SK-N-SH (cell line): ENCODE data around the gene CNTNAP2. TPM values are rescaled to one million over a fixed set of nuclear protein-coding genes. Genes with fewer than 3 reads are reported as not detected.

Experiments used
- CTCF ChIA-PET: fragments of 300-600, 350-600 bp; formaldehyde crosslinking; extraction: SDS; loops from one replicate; lab custom pipeline; 2021; lab: Yijun Ruan, JAX
- POLR2A ChIA-PET: fragments of 350-600 bp; sonication (Branson Sonifier 250); formaldehyde crosslinking; extraction: SDS; loops from one replicate; lab custom pipeline; 2020; ENCODE audit warnings: antibody characterized with exemption, inconsistent platforms; lab: Yijun Ruan, JAX
- DNase-seq: peaks from one replicate; pipeline ENCODE4 v3.0.0; 2012
- H2AFZ ChIP-seq: fragments of 200-600 bp; sonication (generic); 2 replicates; pipeline ENCODE4 v1.8.1; 2016; ENCODE audit warnings: antibody characterized with exemption, mild to moderate bottlenecking, low read depth
- H3F3A ChIP-seq: fragments of 200-600 bp; sonication (generic); replicated peaks from 2 replicates; pipeline ENCODE3; 2016; ENCODE audit warnings: antibody characterized with exemption, mild to moderate bottlenecking; ENCODE audit not compliant: insufficient read depth
- H3K27ac ChIP-seq, 2 experiments: fragments of 200-500 bp in 1 of 2; fragments of 200-600 bp in 1 of 2; sonication (Bioruptor generic) in 1 of 2; sonication (generic), shearing (Covaris generic) in 1 of 2; 2 replicates each; pipeline versions ENCODE4 v1.5.1 to v1.6.1; 2014 to 2016; ENCODE audit warnings: low read depth in 2 of 2, inconsistent platforms in 1 of 2, low read length in 1 of 2, mild to moderate bottlenecking in 1 of 2, mixed read lengths in 1 of 2
- H3K27me3 ChIP-seq: fragments of 200-600 bp; sonication (generic), shearing (Covaris generic); 2 replicates; pipeline ENCODE4 v1.6.1; 2016; ENCODE audit warnings: mixed run types; ENCODE audit not compliant: insufficient read depth
- H3K36me3 ChIP-seq, 2 experiments: fragments of 200-500 bp in 1 of 2; fragments of 200-600 bp in 1 of 2; sonication (Bioruptor generic) in 1 of 2; sonication (generic) in 1 of 2; replicated peaks in 1 of 2; 2 replicates each; pipeline versions ENCODE3 to v1.5.1; 2014 to 2016; ENCODE audit warnings: low read length in 1 of 2, mild to moderate bottlenecking in 1 of 2; ENCODE audit not compliant: insufficient read depth in 2 of 2, control insufficient read depth in 1 of 2
- H3K4me1 ChIP-seq, 2 experiments: fragments of 200-500 bp in 1 of 2; fragments of 200-600 bp in 1 of 2; sonication (Bioruptor generic) in 1 of 2; sonication (generic), shearing (Covaris generic) in 1 of 2; 2 replicates each; pipeline versions ENCODE4 v1.5.1 to v1.6.1; 2014 to 2016; ENCODE audit warnings: low read depth in 1 of 2, low read length in 1 of 2, mixed run types in 1 of 2; ENCODE audit not compliant: insufficient read depth in 2 of 2, control insufficient read depth in 1 of 2
- H3K4me2 ChIP-seq: fragments of 200-600 bp; sonication (generic), shearing (Covaris generic); 2 replicates; pipeline ENCODE4 v1.6.1; 2017; ENCODE audit warnings: mixed run types
- H3K4me3 ChIP-seq, 2 experiments: fragments of 200-500 bp in 1 of 2; fragments of 200-600 bp in 1 of 2; sonication (Bioruptor generic) in 1 of 2; sonication (generic), shearing (Covaris generic) in 1 of 2; 2 replicates each; pipeline versions ENCODE4 v1.5.1 to v1.8.1; 2014 to 2016; ENCODE audit warnings: low read depth in 2 of 2, inconsistent platforms in 1 of 2, low read length in 1 of 2, mild to moderate bottlenecking in 1 of 2, mixed read lengths in 1 of 2, moderate library complexity in 1 of 2
- H3K79me2 ChIP-seq: fragments of 200-600 bp; sonication (generic); 2 replicates; pipeline ENCODE4 v1.8.1; 2017; ENCODE audit warnings: mild to moderate bottlenecking; ENCODE audit not compliant: insufficient read depth
- H3K9ac ChIP-seq: fragments of 200-600 bp; sonication (generic); 2 replicates; pipeline ENCODE4 v1.6.1; 2017; ENCODE audit warnings: mixed run types
- H3K9me2 ChIP-seq: fragments of 200-600 bp; sonication (generic); 2 replicates; pipeline ENCODE4 v1.6.1; 2017; ENCODE audit warnings: mixed run types
- H3K9me3 ChIP-seq: fragments of 200-600 bp; sonication (generic); 2 replicates; pipeline ENCODE4 v1.6.1; 2017; ENCODE audit warnings: mixed run types, mild to moderate bottlenecking, moderate library complexity
- H4K20me1 ChIP-seq: fragments of 200-600 bp; sonication (generic); 2 replicates; pipeline ENCODE4 v1.6.1; 2017; ENCODE audit warnings: mild to moderate bottlenecking, mixed run types; ENCODE audit not compliant: insufficient read depth
- CHD2 ChIP-seq: fragments of 150-350 bp; IDR thresholded peaks from 2 replicates; pipeline ENCODE4 v1.6.1; 2018; ENCODE audit warnings: low read length; ENCODE audit not compliant: partially characterized antibody
- ELF1 ChIP-seq: IDR thresholded peaks from 2 replicates; pipeline ENCODE4 v1.4.0; 2012
- EZH2phosphoT487 ChIP-seq: fragments of 200-600 bp; sonication (generic); IDR thresholded peaks from 2 replicates; pipeline ENCODE4 v1.6.1; 2017; ENCODE audit warnings: low read depth, mixed run types, mild to moderate bottlenecking, antibody characterized with exemption, moderate library complexity, borderline replicate concordance
- GATA2 ChIP-seq: sonication (generic); formaldehyde crosslinking; IDR thresholded peaks from 2 replicates; pipeline ENCODE4 v1.5.0; 2020; ENCODE audit warnings: mild to moderate bottlenecking, missing genetic modification reagents
- MAX ChIP-seq: IDR thresholded peaks from 2 replicates; pipeline ENCODE4 v1.4.0; 2012; ENCODE audit warnings: low read depth
- MEF2A ChIP-seq: IDR thresholded peaks from 2 replicates; pipeline ENCODE4 v1.4.0; 2012; ENCODE audit warnings: low read depth, borderline replicate concordance
- MXI1 ChIP-seq: IDR thresholded peaks from 2 replicates; pipeline ENCODE4 v1.6.1; 2012; ENCODE audit warnings: mild to moderate bottlenecking, low read depth, low read length, improper control_type of control experiment
- NRF1 ChIP-seq: IDR thresholded peaks from 2 replicates; pipeline ENCODE4 v1.6.1; 2012; ENCODE audit warnings: low read depth, mild to moderate bottlenecking, low read length
- POLR2AphosphoS5 ChIP-seq: IDR thresholded peaks from 2 replicates; pipeline ENCODE4 v1.6.1; 2012; ENCODE audit warnings: low read depth, low read length
- RAD21 ChIP-seq: IDR thresholded peaks from 2 replicates; pipeline ENCODE4 v1.6.1; 2012; ENCODE audit warnings: mild to moderate bottlenecking, low read length
- RCOR1 ChIP-seq: fragments of 150-350 bp; IDR thresholded peaks from 2 replicates; pipeline ENCODE4 v1.6.1; 2017; ENCODE audit warnings: antibody characterized with exemption, low read length
- REST ChIP-seq: IDR thresholded peaks from 2 replicates; pipeline ENCODE4 v1.6.1; 2012; ENCODE audit warnings: mild to moderate bottlenecking, low read depth, low read length, moderate library complexity
- RFX5 ChIP-seq: IDR thresholded peaks from 2 replicates; pipeline ENCODE4 v1.6.1; 2012; ENCODE audit warnings: mild to moderate bottlenecking, improper control_type of control experiment, low read length
- RXRA ChIP-seq: IDR thresholded peaks from 2 replicates; pipeline ENCODE4 v1.4.0; 2012; ENCODE audit warnings: low read depth, mild to moderate bottlenecking, borderline replicate concordance
- SMC3 ChIP-seq: IDR thresholded peaks from 2 replicates; pipeline ENCODE4 v1.6.1; 2012; ENCODE audit warnings: low read depth, low read length, improper control_type of control experiment
- TCF12 ChIP-seq: IDR thresholded peaks from 2 replicates; pipeline ENCODE4 v1.4.0; 2012
- WGBS: methylation state at CpG from one replicate; pipeline ENCODE4 v1.1.6; 2017; ENCODE audit warnings: low lambda C conversion rate; 5-methylcytosine and 5-hydroxymethylcytosine counted together
- polyA plus RNA-seq, 3 experiments: library from polyadenylated mRNA; depleted of rRNA; stranded (reverse); fragments of >200 nt; gene quantifications; 2 replicates each; pipeline ENCODE4 v1.2.3, GENCODE V29; 2012
- TF ChIP-seq, protein P1 (sequence below): fragments of 150-350 bp; IDR thresholded peaks from 2 replicates; pipeline ENCODE4 v1.6.1; 2016; ENCODE audit warnings: mild to moderate bottlenecking, low read depth, low read length
- TF ChIP-seq, protein P2 (sequence below): IDR thresholded peaks from 2 replicates; pipeline ENCODE4 v1.4.0; 2012; ENCODE audit warnings: low read depth, borderline replicate concordance

Gene CNTNAP2
- polyA plus RNA-seq, 1 of the 3 experiments (the other 2 are of a cell fraction): 3.4 TPM

GRCh38 chr7:147990942-147991341 is 1874.3 kb downstream of the CNTNAP2 start:
- H3K27ac ChIP-seq: no peak overlapping the region
- no peaks in the 10 kb centered on the region for H3K79me2 ChIP-seq
- 19% methylated on average over 2 of the region's 2 CpGs for WGBS
- no peak overlapping the region for H3K9ac ChIP-seq
- H2AFZ ChIP-seq: no peak overlapping the region
- no peak for TF ChIP-seq GATA2 (CRISPR knock-in tag)
- no peak for TF ChIP-seq POLR2AphosphoS5
- TF ChIP-seq SMC3: no peak
- no peak for TF ChIP-seq RCOR1
- no peak for TF ChIP-seq RXRA
- TF ChIP-seq RFX5: no peak
- TF ChIP-seq EZH2phosphoT487: no peak
- TF ChIP-seq CHD2: no peak
- no peak for TF ChIP-seq MXI1
- no peak for TF ChIP-seq MAX
- TF ChIP-seq MEF2A: no peak
- TF ChIP-seq REST: no peak
- TF ChIP-seq NRF1: no peak
- no peak for TF ChIP-seq RAD21
- TF ChIP-seq, protein P1, sequence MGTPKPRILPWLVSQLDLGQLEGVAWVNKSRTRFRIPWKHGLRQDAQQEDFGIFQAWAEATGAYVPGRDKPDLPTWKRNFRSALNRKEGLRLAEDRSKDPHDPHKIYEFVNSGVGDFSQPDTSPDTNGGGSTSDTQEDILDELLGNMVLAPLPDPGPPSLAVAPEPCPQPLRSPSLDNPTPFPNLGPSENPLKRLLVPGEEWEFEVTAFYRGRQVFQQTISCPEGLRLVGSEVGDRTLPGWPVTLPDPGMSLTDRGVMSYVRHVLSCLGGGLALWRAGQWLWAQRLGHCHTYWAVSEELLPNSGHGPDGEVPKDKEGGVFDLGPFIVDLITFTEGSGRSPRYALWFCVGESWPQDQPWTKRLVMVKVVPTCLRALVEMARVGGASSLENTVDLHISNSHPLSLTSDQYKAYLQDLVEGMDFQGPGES: no peak
- TF ChIP-seq ELF1: no peak
- TF ChIP-seq TCF12: no peak
- TF ChIP-seq, protein P2, sequence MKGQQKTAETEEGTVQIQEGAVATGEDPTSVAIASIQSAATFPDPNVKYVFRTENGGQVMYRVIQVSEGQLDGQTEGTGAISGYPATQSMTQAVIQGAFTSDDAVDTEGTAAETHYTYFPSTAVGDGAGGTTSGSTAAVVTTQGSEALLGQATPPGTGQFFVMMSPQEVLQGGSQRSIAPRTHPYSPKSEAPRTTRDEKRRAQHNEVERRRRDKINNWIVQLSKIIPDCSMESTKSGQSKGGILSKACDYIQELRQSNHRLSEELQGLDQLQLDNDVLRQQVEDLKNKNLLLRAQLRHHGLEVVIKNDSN: no peak
- no peaks in the 10 kb centered on the region for H3K9me2 ChIP-seq
- no peaks in the 10 kb centered on the region for H3K27me3 ChIP-seq
- no peaks in the 10 kb centered on the region for H3F3A ChIP-seq
- ChIA-PET POLR2A (no interaction called here), CTCF (interaction anchor here (0.9 kb wide), 1 partner anchor 113 kb away, joined by 3 read pairs; no protein-coding TSS in a partner anchor)
- no peak overlapping the region for H3K4me2 ChIP-seq
- H3K9me3 ChIP-seq: no peaks in the 10 kb centered on the region
- H4K20me1 ChIP-seq: no peaks in the 10 kb centered on the region
- no peaks in the 10 kb centered on the region for H3K4me1 ChIP-seq
- H3K36me3 ChIP-seq: no peaks in the 10 kb centered on the region
- DNase-seq: no peak
- no peak overlapping the region for H3K4me3 ChIP-seq
